GM18873 (cell line): ENCODE data around the gene NLRP4.
"Not testable (repeated sequence)": the region's sequence is repeated elsewhere in the genome, so short reads cannot be mapped to it uniquely, and the experiment has no call there.

Source experiments
- ATAC-seq: cut with Tn5 transposase; IDR thresholded peaks from one replicate; pipeline ENCODE4 v1.9.1; 2021; ENCODE audit warnings: mild to moderate bottlenecking, moderate library complexity, moderate number of reproducible peaks; ENCODE audit not compliant: unreplicated experiment, low FRiP score

The NLRP4 gene

GRCh38 chr19:55882626-55883025 is 46.3 kb downstream of the NLRP4 start:
- no peak for ATAC-seq

- ATAC-seq: no peak
Measured at GRCh38 chr19:55898911-55899310, 62.6 kb downstream of the NLRP4 start.

- ATAC-seq: no peak
Measured at GRCh38 chr19:55901369-55902079, 65.2 kb downstream of the NLRP4 start.

GRCh38 chr19:55902080-55902751 is 65.9 kb downstream of the NLRP4 start:
- ATAC-seq: no peak

- no peak for ATAC-seq
Measured at GRCh38 chr19:55907286-55907685, 70.9 kb downstream of the NLRP4 start.

- no peak for ATAC-seq
Measured at GRCh38 chr19:55907746-55908145, 71.4 kb downstream of the NLRP4 start.

- no peak for ATAC-seq
Measured at GRCh38 chr19:55909801-55910200, 73.5 kb downstream of the NLRP4 start.

GRCh38 chr19:55912916-55913315 is 76.6 kb downstream of the NLRP4 start:
- ATAC-seq: no peak

GRCh38 chr19:55913643-55914268 is 77.4 kb downstream of the NLRP4 start:
- no peak for ATAC-seq

GRCh38 chr19:55923556-55923955 is 87.2 kb downstream of the NLRP4 start:
- no peak for ATAC-seq

GRCh38 chr19:55927991-55928390 is 91.7 kb downstream of the NLRP4 start:
- no peak for ATAC-seq

GRCh38 chr19:55929258-55929657 is 92.9 kb downstream of the NLRP4 start:
- not testable (repeated sequence) for ATAC-seq

- ATAC-seq: no peak
Measured at GRCh38 chr19:55930996-55931515, 94.7 kb downstream of the NLRP4 start.
